HCT116 (cell line): Measurements from ENCODE around the gene ACAP2. TPM values are rescaled to one million over a fixed set of nuclear protein-coding genes. Genes with fewer than 3 reads are reported as not detected.

Experiments
- ATAC-seq: fragments of 200-7000 bp; cut with Tn5 transposase; 2 replicates; pipeline ENCODE4 v1.9.1; 2020; ENCODE audit warnings: mild to moderate bottlenecking, moderate library complexity
- BruUV-seq: library from RNA; stranded (reverse); fragments of 400-500 nt; replicated peaks from 2 replicates; lab custom pipeline; 2021; lab: Mats Ljungman, UMichigan
- CTCF ChIA-PET: fragments of 300-600 bp; sonication (Branson Sonifier 250); formaldehyde crosslinking; loops from one replicate; lab custom pipeline; 2021; ENCODE audit warnings: antibody characterized with exemption; lab: Charles Lee
- POLR2A ChIA-PET: fragments of 300-600, 350-600 bp; sonication (Branson Sonifier 250); formaldehyde crosslinking; loops from one replicate; lab custom pipeline; 2021; ENCODE audit warnings: antibody characterized with exemption; lab: Charles Lee
- RAD21 ChIA-PET, 2 experiments: fragments of 300-600 bp; sonication (Branson Sonifier 250); formaldehyde crosslinking; loops; one replicate each; lab custom pipeline; 2023; ENCODE audit warnings: low total read pairs in 2 of 2; ENCODE audit not compliant: uncharacterized antibody in 2 of 2, unreplicated experiment in 2 of 2, low non-redundant PET in 1 of 2; lab: Charles Lee
- DNase-seq: peaks from one replicate; pipeline ENCODE4 v3.0.0-alpha.2; 2010; ENCODE audit warnings: low read depth, low spot score
- H2AFZ ChIP-seq: fragments of 200-600 bp; shearing (Covaris generic), sonication (generic); 2 replicates; pipeline ENCODE4 v1.6.1; 2017; ENCODE audit warnings: low read depth, mixed run types, mixed read lengths, antibody characterized with exemption, low read length; ENCODE audit not compliant: poor library complexity, severe bottlenecking
- H3K27ac ChIP-seq: 2 replicates; pipeline ENCODE4 v1.5.1; 2012; ENCODE audit warnings: low read depth, low read length
- H3K27me3 ChIP-seq: fragments of 200-600 bp; sonication (generic); 2 replicates; pipeline ENCODE4 v1.6.1; 2016; ENCODE audit warnings: mixed run types, low read length, mixed read lengths; ENCODE audit not compliant: insufficient read depth
- H3K36me3 ChIP-seq, 2 experiments: fragments of 200-500 bp in 1 of 2; fragments of 200-600 bp in 1 of 2; sonication (Bioruptor generic) in 1 of 2; sonication (generic) in 1 of 2; 2 replicates each; pipeline versions ENCODE4 v1.5.1 to v1.6.1; 2014 to 2016; ENCODE audit warnings: low read length in 2 of 2, inconsistent platforms in 1 of 2, mixed read lengths in 1 of 2, mixed run types in 1 of 2; ENCODE audit not compliant: insufficient read depth in 2 of 2, control insufficient read depth in 1 of 2
- H3K4me1 ChIP-seq, 2 experiments: fragments of 200-600 bp in 1 of 2; sonication (generic) in 1 of 2; 2 replicates each; pipeline versions ENCODE4 v1.5.1 to v1.6.1; 2012 to 2017; ENCODE audit warnings: low read length in 2 of 2, inconsistent platforms in 1 of 2, mild to moderate bottlenecking in 1 of 2, mixed read lengths in 1 of 2, mixed run types in 1 of 2, moderate library complexity in 1 of 2; ENCODE audit not compliant: insufficient read depth in 2 of 2, control insufficient read depth in 1 of 2
- H3K4me2 ChIP-seq: fragments of 200-600 bp; sonication (generic); 2 replicates; pipeline ENCODE4 v1.6.1; 2017; ENCODE audit warnings: mixed run types, low read length, mixed read lengths
- H3K4me3 ChIP-seq, 2 experiments: fragments of 200-600 bp in 1 of 2; sonication (generic) in 1 of 2; replicated peaks in 1 of 2; 2 replicates each; pipeline ENCODE4 v1.5.1; 2011 to 2016; ENCODE audit warnings: low read length in 2 of 2, control low read depth in 1 of 2, low read depth in 1 of 2, mild to moderate bottlenecking in 1 of 2, mixed read lengths in 1 of 2, mixed run types in 1 of 2
- H3K79me2 ChIP-seq: fragments of 200-600 bp; sonication (generic); 2 replicates; pipeline ENCODE4 v1.6.1; 2017; ENCODE audit warnings: mild to moderate bottlenecking, mixed run types, low read length, moderate library complexity, mixed read lengths; ENCODE audit not compliant: insufficient read depth
- H3K9ac ChIP-seq: fragments of 200-600 bp; sonication (generic); 2 replicates; pipeline ENCODE4 v1.6.1; 2016; ENCODE audit warnings: low read length, mixed read lengths
- H3K9me2 ChIP-seq: fragments of 200-600 bp; sonication (generic), shearing (Covaris generic); 2 replicates; pipeline ENCODE4 v1.6.1; 2017; ENCODE audit warnings: mixed run types, mild to moderate bottlenecking, moderate library complexity; ENCODE audit not compliant: insufficient read depth
- H3K9me3 ChIP-seq, 2 experiments: fragments of 200-500 bp in 1 of 2; fragments of 200-600 bp in 1 of 2; sonication (Bioruptor generic) in 1 of 2; sonication (generic) in 1 of 2; 2 replicates each; pipeline ENCODE4 v1.6.1; 2014 to 2017; ENCODE audit warnings: low read length in 2 of 2, mixed read lengths in 2 of 2, inconsistent platforms in 1 of 2, low read depth in 1 of 2, mild to moderate bottlenecking in 1 of 2, mixed run types in 1 of 2, moderate library complexity in 1 of 2; ENCODE audit not compliant: control insufficient read depth in 1 of 2, insufficient read depth in 1 of 2
- H4K20me1 ChIP-seq: fragments of 200-600 bp; sonication (generic), shearing (Covaris generic); 2 replicates; pipeline ENCODE4 v1.6.1; 2017; ENCODE audit warnings: mixed run types, mild to moderate bottlenecking, moderate library complexity; ENCODE audit not compliant: insufficient read depth
- CBX3 ChIP-seq: IDR thresholded peaks from 2 replicates; pipeline ENCODE4 v1.6.1; 2012; ENCODE audit warnings: low read depth
- CEBPB ChIP-seq: IDR thresholded peaks from 2 replicates; pipeline ENCODE4 v1.6.1; 2012; ENCODE audit warnings: low read depth
- EGR1 ChIP-seq: IDR thresholded peaks from 2 replicates; pipeline ENCODE4 v1.6.1; 2012; ENCODE audit warnings: low read depth
- EZH2 ChIP-seq: fragments of 200-600 bp; sonication (generic); IDR thresholded peaks from 2 replicates; pipeline ENCODE4 v1.6.1; 2017; ENCODE audit warnings: antibody characterized with exemption, mixed run types
- POLR2A ChIP-seq: IDR thresholded peaks from 2 replicates; pipeline ENCODE4 v1.7.0; 2011; ENCODE audit warnings: borderline replicate concordance; ENCODE audit not compliant: insufficient read depth, insufficient read length; ENCODE audit errors: extremely low read depth
- POLR2AphosphoS5 ChIP-seq: IDR thresholded peaks from 2 replicates; pipeline ENCODE4 v1.6.1; 2011; ENCODE audit warnings: mild to moderate bottlenecking, low read depth, low read length, moderate library complexity
- RAD21 ChIP-seq: IDR thresholded peaks from 2 replicates; pipeline ENCODE4 v1.6.1; 2012; ENCODE audit warnings: low read depth, mild to moderate bottlenecking
- SP1 ChIP-seq: IDR thresholded peaks from 2 replicates; pipeline ENCODE4 v1.6.1; 2012; ENCODE audit warnings: low read depth
- YY1 ChIP-seq: IDR thresholded peaks from 2 replicates; pipeline ENCODE4 v1.6.1; 2011; ENCODE audit warnings: low read length, low read depth, moderate library complexity, mild to moderate bottlenecking; ENCODE audit not compliant: insufficient replicate concordance; ENCODE audit errors: extremely low read depth
- ZFX ChIP-seq: fragments of 450-650 bp; IDR thresholded peaks from 2 replicates; pipeline ENCODE4 v1.6.1; 2017
- ZNF274 ChIP-seq: fragments of 200-500 bp; sonication (Bioruptor generic); IDR thresholded peaks from 2 replicates; pipeline ENCODE4 v1.6.1; 2014; ENCODE audit warnings: mild to moderate bottlenecking, low read depth, low read length, inconsistent platforms
- intact Hi-C: fragments of 100-400 bp; cut with micrococcal nuclease; formaldehyde crosslinking; loops from 2 replicates; pipeline ENCODE4 v1.10.0; 2022
- total RNA-seq: library from RNA; stranded (reverse); gene quantifications from one replicate; pipeline ENCODE4 v1.2.1, GENCODE V29; 2021; ENCODE audit not compliant: unreplicated experiment
- TF ChIP-seq, protein P1 (sequence below), 3 experiments: fragments of 200-600 bp in 1 of 3; sonication (generic) in 1 of 3; IDR thresholded peaks in 2 of 3; conservative IDR thresholded peaks in 1 of 3; 2 replicates each; pipeline ENCODE4 v1.5.1; 2012 to 2017; ENCODE audit warnings: low read depth in 2 of 3, low read length in 2 of 3, antibody characterized with exemption in 1 of 3, borderline replicate concordance in 1 of 3, control low read depth in 1 of 3, mild to moderate bottlenecking in 1 of 3, mixed read lengths in 1 of 3, mixed run types in 1 of 3, moderate library complexity in 1 of 3; ENCODE audit not compliant: insufficient read depth in 1 of 3

ACAP2 gene
- total RNA-seq, 1 experiment from 2014 or later: 43.0 TPM

DNA sequence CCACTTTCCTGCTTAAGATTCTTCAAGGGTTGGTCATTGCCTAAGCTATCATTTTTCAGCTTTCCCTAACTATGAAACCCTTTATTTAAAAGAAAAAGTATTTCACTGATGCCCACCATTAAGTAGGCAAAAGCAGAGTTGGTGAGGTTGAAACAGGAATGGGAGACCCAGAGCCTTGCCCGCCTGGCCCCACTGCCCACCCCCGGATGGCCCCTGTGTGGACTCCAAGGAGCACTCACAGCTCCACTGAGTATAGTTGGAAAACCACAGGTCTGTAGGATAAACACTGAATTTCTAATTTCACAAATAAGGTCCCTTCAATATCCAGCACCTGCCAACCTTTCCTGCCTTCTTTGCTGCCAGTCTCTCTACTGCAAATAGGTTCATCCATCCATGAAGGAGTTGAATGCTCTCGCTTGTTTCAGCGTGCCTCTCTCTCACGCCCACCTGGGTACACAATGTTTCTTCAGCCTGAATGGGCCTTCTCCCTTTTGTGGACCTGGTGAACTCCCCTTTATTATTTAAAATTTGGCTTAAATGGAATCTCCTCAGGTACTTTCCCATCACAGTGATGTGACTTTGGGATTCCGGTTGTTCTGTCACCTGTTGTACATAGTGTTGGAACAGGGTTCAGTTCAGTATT is 8.7 kb upstream of the ACAP2 start (continued):
- TF ChIP-seq EGR1: no peak
- TF ChIP-seq, protein P1, sequence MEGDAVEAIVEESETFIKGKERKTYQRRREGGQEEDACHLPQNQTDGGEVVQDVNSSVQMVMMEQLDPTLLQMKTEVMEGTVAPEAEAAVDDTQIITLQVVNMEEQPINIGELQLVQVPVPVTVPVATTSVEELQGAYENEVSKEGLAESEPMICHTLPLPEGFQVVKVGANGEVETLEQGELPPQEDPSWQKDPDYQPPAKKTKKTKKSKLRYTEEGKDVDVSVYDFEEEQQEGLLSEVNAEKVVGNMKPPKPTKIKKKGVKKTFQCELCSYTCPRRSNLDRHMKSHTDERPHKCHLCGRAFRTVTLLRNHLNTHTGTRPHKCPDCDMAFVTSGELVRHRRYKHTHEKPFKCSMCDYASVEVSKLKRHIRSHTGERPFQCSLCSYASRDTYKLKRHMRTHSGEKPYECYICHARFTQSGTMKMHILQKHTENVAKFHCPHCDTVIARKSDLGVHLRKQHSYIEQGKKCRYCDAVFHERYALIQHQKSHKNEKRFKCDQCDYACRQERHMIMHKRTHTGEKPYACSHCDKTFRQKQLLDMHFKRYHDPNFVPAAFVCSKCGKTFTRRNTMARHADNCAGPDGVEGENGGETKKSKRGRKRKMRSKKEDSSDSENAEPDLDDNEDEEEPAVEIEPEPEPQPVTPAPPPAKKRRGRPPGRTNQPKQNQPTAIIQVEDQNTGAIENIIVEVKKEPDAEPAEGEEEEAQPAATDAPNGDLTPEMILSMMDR (IDR thresholded peaks at IDR 0.05 in 2 of 3, conservative IDR thresholded peaks at IDR 0.05 in 1 of 3; ENCODE audit: borderline replicate concordance in 1 of 3, insufficient read depth in 1 of 3, low read depth in 2 of 3, low read length in 2 of 3): no peak
- TF ChIP-seq YY1: no peak
- no peak for TF ChIP-seq RAD21
- TF ChIP-seq CEBPB: no peak
- no peak for TF ChIP-seq ZFX

DNA sequence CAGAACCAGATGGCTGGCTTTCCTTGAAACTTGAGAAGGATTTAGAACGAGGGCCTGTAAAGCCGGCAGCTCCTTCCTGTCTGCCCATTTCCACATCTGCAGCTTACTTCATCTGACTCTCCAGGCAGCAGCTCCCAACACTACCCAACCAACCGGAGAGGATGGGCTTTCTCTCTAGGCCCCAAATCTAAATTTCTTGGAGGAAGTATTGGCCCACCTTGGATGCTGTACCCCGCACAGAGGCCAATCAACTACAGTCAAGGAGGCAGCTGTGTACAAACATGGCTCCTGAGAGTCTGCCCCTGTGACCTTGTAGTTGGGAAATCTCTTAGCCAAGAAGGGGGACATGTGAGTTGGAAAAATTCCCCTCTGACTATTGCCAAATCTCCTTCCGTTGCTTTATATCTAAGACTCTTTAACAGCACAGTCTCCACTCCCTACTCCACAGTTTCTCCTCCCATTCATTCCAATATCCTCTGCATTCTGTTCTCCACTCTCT is 8.0 kb upstream of the ACAP2 start:
- H3K4me1 ChIP-seq: no peaks in the 10 kb centered on the region
- H3K4me3 ChIP-seq: no peak overlapping the region
- ATAC-seq (no peak), DNase-seq (no peak)
- no peaks in the 10 kb centered on the region for H3K79me2 ChIP-seq
- H3K9me2 ChIP-seq: no peaks in the 10 kb centered on the region
- H2AFZ ChIP-seq: no peak overlapping the region
- no peaks in the 10 kb centered on the region for H4K20me1 ChIP-seq
- H3K9me3 ChIP-seq: no peaks in the 10 kb centered on the region
- no peaks in the 10 kb centered on the region for H3K36me3 ChIP-seq
- intact Hi-C loops: no loop called here
- ChIA-PET RAD21 (no interaction called here), CTCF (no interaction called here), POLR2A (interaction anchor here (0.7 kb wide), 1 partner anchor 8 kb away, joined by 4 read pairs; the partner anchor contains the start of gene ACAP2)
- no peak overlapping the region for H3K27ac ChIP-seq
- no peaks in the 10 kb centered on the region for H3K27me3 ChIP-seq
- H3K9ac ChIP-seq: no peak overlapping the region
- BruUV-seq: no TSS peak
- no peak for TF ChIP-seq CBX3
- TF ChIP-seq SP1: no peak
- no peak for TF ChIP-seq POLR2AphosphoS5
- TF ChIP-seq POLR2A: no peak
- no peak for TF ChIP-seq EZH2
- TF ChIP-seq ZNF274: no peak
- H3K4me2 ChIP-seq: no peak overlapping the region
